ENCODE measurements around the gene TMEM38B.
A peak's percentile ranks its signal among the peaks of the same experiment; 100 is the strongest.

TMEM38B gene

GRCh38 chr9:105663914-105664313 is 30.4 kb upstream of the TMEM38B start:
- Histone ChIP-seq H3K27ac (ENCODE audit: insufficient read depth, low read depth, low read length, poor library complexity, severe bottlenecking) (no peak overlapping the region), H3K4me3 (ENCODE audit: insufficient read depth, low read depth, low read length) (no peak overlapping the region), H3K9me3 (ENCODE audit: control insufficient read depth, low read length) (no peaks in the 10 kb centered on the region), H3K36me3 (ENCODE audit: control insufficient read depth, insufficient read depth, low read length) (no peaks in the 10 kb centered on the region), H3K27me3 (ENCODE audit: control insufficient read depth, insufficient read depth, low read length, poor library complexity, severe bottlenecking) (peaks cover 43% of the 10 kb centered on the region), H3K4me1 (ENCODE audit: control insufficient read depth, insufficient read depth, low read length) (no peaks in the 10 kb centered on the region)
- 88 to 91% methylated on average over 4 to 5 of the region's 5 CpGs for WGBS, 2 experiments

GRCh38 chr9:105667867-105668266 is 26.5 kb upstream of the TMEM38B start:
- 81 to 86% methylated on average over 4 of the region's 4 CpGs for WGBS, 2 experiments
- peaks cover 4% of the 10 kb centered on the region for H3K27me3 ChIP-seq (ENCODE audit: control insufficient read depth, insufficient read depth, low read length, poor library complexity, severe bottlenecking)

GRCh38 chr9:105670315-105670714 is 24.0 kb upstream of the TMEM38B start:
- Histone ChIP-seq H3K9me3 (ENCODE audit: control insufficient read depth, low read length) (no peaks in the 10 kb centered on the region), H3K4me1 (ENCODE audit: control insufficient read depth, insufficient read depth, low read length) (no peaks in the 10 kb centered on the region), H3K27me3 (ENCODE audit: control insufficient read depth, insufficient read depth, low read length, poor library complexity, severe bottlenecking) (peaks cover 7% of the 10 kb centered on the region), H3K4me3 (ENCODE audit: insufficient read depth, low read depth, low read length) (no peak overlapping the region), H3K27ac (ENCODE audit: insufficient read depth, low read depth, low read length, poor library complexity, severe bottlenecking) (no peak overlapping the region), H3K36me3 (ENCODE audit: control insufficient read depth, insufficient read depth, low read length) (no peaks in the 10 kb centered on the region)
- 86 to 88% methylated on average over 3 of the region's 3 CpGs for WGBS, 2 experiments

More at GRCh38 chr9:105667867-105668266, 26.5 kb upstream of the TMEM38B start:
- H3K27ac ChIP-seq (ENCODE audit: insufficient read depth, low read depth, low read length, poor library complexity, severe bottlenecking) = no peak overlapping the region
- no peaks in the 10 kb centered on the region for H3K4me1 ChIP-seq (ENCODE audit: control insufficient read depth, insufficient read depth, low read length)
- no peak overlapping the region for H3K4me3 ChIP-seq (ENCODE audit: insufficient read depth, low read depth, low read length)
- H3K9me3 ChIP-seq (ENCODE audit: control insufficient read depth, low read length) = no peaks in the 10 kb centered on the region
- no peaks in the 10 kb centered on the region for H3K36me3 ChIP-seq (ENCODE audit: control insufficient read depth, insufficient read depth, low read length)

GRCh38 chr9:105670775-105671174 is 23.6 kb upstream of the TMEM38B start:
- Histone ChIP-seq H3K9me3 (ENCODE audit: control insufficient read depth, low read length) (no peaks in the 10 kb centered on the region), H3K27ac (ENCODE audit: insufficient read depth, low read depth, low read length, poor library complexity, severe bottlenecking) (no peak overlapping the region), H3K36me3 (ENCODE audit: control insufficient read depth, insufficient read depth, low read length) (no peaks in the 10 kb centered on the region), H3K4me1 (ENCODE audit: control insufficient read depth, insufficient read depth, low read length) (peaks cover 4% of the 10 kb centered on the region), H3K4me3 (ENCODE audit: insufficient read depth, low read depth, low read length) (no peak overlapping the region), H3K27me3 (ENCODE audit: control insufficient read depth, insufficient read depth, low read length, poor library complexity, severe bottlenecking) (peaks cover 4% of the 10 kb centered on the region)
- WGBS, 2 experiments = 79 to 83% methylated on average over 2 to 3 of the region's 3 CpGs

- H3K27me3 ChIP-seq (ENCODE audit: control insufficient read depth, insufficient read depth, low read length, poor library complexity, severe bottlenecking) = peaks cover 4% of the 10 kb centered on the region
Measured at GRCh38 chr9:105672711-105673234, 21.6 kb upstream of the TMEM38B start.

GRCh38 chr9:105673850-105674387 is 20.4 kb upstream of the TMEM38B start:
- peaks cover 4% of the 10 kb centered on the region for H3K27me3 ChIP-seq (ENCODE audit: control insufficient read depth, insufficient read depth, low read length, poor library complexity, severe bottlenecking)
- WGBS, 2 experiments = 83 to 86% methylated on average over 2 to 3 of the region's 3 CpGs
- no peaks in the 10 kb centered on the region for H3K9me3 ChIP-seq (ENCODE audit: control insufficient read depth, low read length)
- peaks cover 20% of the 10 kb centered on the region for H3K4me1 ChIP-seq (ENCODE audit: control insufficient read depth, insufficient read depth, low read length)
- no peak overlapping the region for H3K27ac ChIP-seq (ENCODE audit: insufficient read depth, low read depth, low read length, poor library complexity, severe bottlenecking)
- no peaks in the 10 kb centered on the region for H3K36me3 ChIP-seq (ENCODE audit: control insufficient read depth, insufficient read depth, low read length)
- H3K4me3 ChIP-seq (ENCODE audit: insufficient read depth, low read depth, low read length) = no peak overlapping the region

More at GRCh38 chr9:105672711-105673234, 21.6 kb upstream of the TMEM38B start:
- no peak overlapping the region for H3K4me3 ChIP-seq (ENCODE audit: insufficient read depth, low read depth, low read length)
- no peak overlapping the region for H3K27ac ChIP-seq (ENCODE audit: insufficient read depth, low read depth, low read length, poor library complexity, severe bottlenecking)
- WGBS, 2 experiments = 92 to 98% methylated on average over 3 of the region's 3 CpGs
- H3K36me3 ChIP-seq (ENCODE audit: control insufficient read depth, insufficient read depth, low read length) = no peaks in the 10 kb centered on the region
- peaks cover 12% of the 10 kb centered on the region for H3K4me1 ChIP-seq (ENCODE audit: control insufficient read depth, insufficient read depth, low read length)
- H3K9me3 ChIP-seq (ENCODE audit: control insufficient read depth, low read length) = no peaks in the 10 kb centered on the region

GRCh38 chr9:105676351-105676923 is 17.9 kb upstream of the TMEM38B start:
- Histone ChIP-seq H3K27ac (ENCODE audit: insufficient read depth, low read depth, low read length, poor library complexity, severe bottlenecking) (peak overlapping the region; percentile 61), H3K4me3 (ENCODE audit: insufficient read depth, low read depth, low read length) (no peak overlapping the region), H3K9me3 (ENCODE audit: control insufficient read depth, low read length) (no peaks in the 10 kb centered on the region), H3K4me1 (ENCODE audit: control insufficient read depth, insufficient read depth, low read length) (peaks cover 26% of the 10 kb centered on the region), H3K36me3 (ENCODE audit: control insufficient read depth, insufficient read depth, low read length) (no peaks in the 10 kb centered on the region), H3K27me3 (ENCODE audit: control insufficient read depth, insufficient read depth, low read length, poor library complexity, severe bottlenecking) (peaks cover 7% of the 10 kb centered on the region)
- 29 to 40% methylated on average over 6 of the region's 6 CpGs for WGBS, 2 experiments

GRCh38 chr9:105678163-105678562 is 16.2 kb upstream of the TMEM38B start:
- Histone ChIP-seq H3K27ac (ENCODE audit: insufficient read depth, low read depth, low read length, poor library complexity, severe bottlenecking) (no peak overlapping the region), H3K36me3 (ENCODE audit: control insufficient read depth, insufficient read depth, low read length) (no peaks in the 10 kb centered on the region), H3K4me3 (ENCODE audit: insufficient read depth, low read depth, low read length) (no peak overlapping the region), H3K27me3 (ENCODE audit: control insufficient read depth, insufficient read depth, low read length, poor library complexity, severe bottlenecking) (peaks cover 7% of the 10 kb centered on the region), H3K4me1 (ENCODE audit: control insufficient read depth, insufficient read depth, low read length) (peaks cover 26% of the 10 kb centered on the region), H3K9me3 (ENCODE audit: control insufficient read depth, low read length) (no peaks in the 10 kb centered on the region)
- WGBS, 2 experiments = 85 to 87% methylated on average over 1 of the region's 1 CpG

- no peak overlapping the region for H3K4me3 ChIP-seq (ENCODE audit: insufficient read depth, low read depth, low read length)
- no CpG with 5 or more reads among the region's 1 CpG for whole genome bisulfite sequencing, 2 experiments
- no peak overlapping the region for H3K27ac ChIP-seq (ENCODE audit: insufficient read depth, low read depth, low read length, poor library complexity, severe bottlenecking)
- peaks cover 7% of the 10 kb centered on the region for H3K27me3 ChIP-seq (ENCODE audit: control insufficient read depth, insufficient read depth, low read length, poor library complexity, severe bottlenecking)
- peaks cover 26% of the 10 kb centered on the region for H3K4me1 ChIP-seq (ENCODE audit: control insufficient read depth, insufficient read depth, low read length)
- no peaks in the 10 kb centered on the region for H3K36me3 ChIP-seq (ENCODE audit: control insufficient read depth, insufficient read depth, low read length)
- no peaks in the 10 kb centered on the region for H3K9me3 ChIP-seq (ENCODE audit: control insufficient read depth, low read length)
Measured at GRCh38 chr9:105678781-105679180, 15.6 kb upstream of the TMEM38B start.

GRCh38 chr9:105679257-105680022 is 14.9 kb upstream of the TMEM38B start:
- Histone ChIP-seq H3K4me3 (ENCODE audit: insufficient read depth, low read depth, low read length) (no peak overlapping the region), H3K9me3 (ENCODE audit: control insufficient read depth, low read length) (no peaks in the 10 kb centered on the region), H3K27me3 (ENCODE audit: control insufficient read depth, insufficient read depth, low read length, poor library complexity, severe bottlenecking) (peaks cover 7% of the 10 kb centered on the region), H3K27ac (ENCODE audit: insufficient read depth, low read depth, low read length, poor library complexity, severe bottlenecking) (no peak overlapping the region), H3K36me3 (ENCODE audit: control insufficient read depth, insufficient read depth, low read length) (no peaks in the 10 kb centered on the region), H3K4me1 (ENCODE audit: control insufficient read depth, insufficient read depth, low read length) (peaks cover 26% of the 10 kb centered on the region)
- 92 to 94% methylated on average over 8 of the region's 8 CpGs for WGBS, 2 experiments
